GM12878 (cell line): Measurements from ENCODE around the gene PPP1R2. TPM values are rescaled to one million over a fixed set of nuclear protein-coding genes. Genes with fewer than 3 reads are reported as not detected.

Experiments
- ATAC-seq: fragments of 200-7000 bp; cut with Tn5 transposase; 3 replicates; pipeline ENCODE4 v1.9.1; 2020; ENCODE audit warnings: mild to moderate bottlenecking, moderate library complexity
- BruUV-seq: library from RNA; stranded (reverse); fragments of 400-500 nt; replicated peaks from 2 replicates; lab custom pipeline; 2021; lab: Mats Ljungman, UMichigan
- CTCF ChIA-PET: fragments of 300-600 bp; sonication (Branson Sonifier 250); formaldehyde crosslinking; extraction: SDS; loops from one replicate; lab custom pipeline; 2021; ENCODE audit warnings: inconsistent platforms; lab: Yijun Ruan, JAX
- POLR2A ChIA-PET: fragments of 350-600 bp; formaldehyde crosslinking; extraction: SDS; loops from one replicate; lab custom pipeline; 2021; ENCODE audit warnings: inconsistent platforms; lab: Charles Lee
- RAD21 ChIA-PET: fragments of 300-600 bp; sonication (Branson Sonifier 250); formaldehyde crosslinking; loops from one replicate; lab custom pipeline; 2023; ENCODE audit warnings: antibody characterized with exemption; ENCODE audit not compliant: unreplicated experiment; lab: Charles Lee
- SMC1A ChIA-PET: fragments of 300-600 bp; sonication (Branson Sonifier 250); formaldehyde crosslinking; loops from one replicate; lab custom pipeline; 2023; ENCODE audit not compliant: unreplicated experiment, uncharacterized antibody; lab: Charles Lee
- DNase-seq: peaks from one replicate; pipeline ENCODE4 v3.0.0-alpha.2; 2011; ENCODE audit warnings: low read depth, low spot score
- FAIRE-seq: peaks from 3 replicates; lab custom pipeline; 2011; peaks lifted over from hg19 to GRCh38; lab: Jason Lieb, UNC
- H2AFZ ChIP-seq: 2 replicates; pipeline ENCODE4 v1.6.0; 2011; ENCODE audit warnings: low read depth, low read length, control low read depth; ENCODE audit not compliant: control insufficient read depth
- H3K27ac ChIP-seq: 2 replicates; pipeline ENCODE4 v1.5.1; 2011; ENCODE audit warnings: control low read depth; ENCODE audit not compliant: control insufficient read depth, insufficient read depth
- H3K27me3 ChIP-seq, 2 experiments: replicated peaks in 1 of 2; 2 replicates each; pipeline versions ENCODE4 v1.6.0 to v1.6.1; 2011; ENCODE audit warnings: low read length in 1 of 2; ENCODE audit not compliant: control insufficient read depth in 2 of 2, insufficient read depth in 2 of 2
- H3K36me3 ChIP-seq, 2 experiments: 2 replicates each; pipeline ENCODE4 v1.5.1; 2011; ENCODE audit warnings: low read length in 1 of 2; ENCODE audit not compliant: control insufficient read depth in 2 of 2, insufficient read depth in 2 of 2
- H3K4me1 ChIP-seq: 2 replicates; pipeline ENCODE4 v1.6.1; 2011; ENCODE audit warnings: mild to moderate bottlenecking, low read length, moderate library complexity, mixed read lengths; ENCODE audit not compliant: control insufficient read depth, insufficient read depth
- H3K4me2 ChIP-seq: 2 replicates; pipeline ENCODE4 v1.6.0; 2011; ENCODE audit warnings: control low read depth; ENCODE audit not compliant: control insufficient read depth, insufficient read depth
- H3K4me3 ChIP-seq: fragments of 200-600 bp; sonication (generic); 2 replicates; pipeline ENCODE4 v1.5.1; 2016
- H3K79me2 ChIP-seq: 2 replicates; pipeline ENCODE4 v1.6.0; 2011; ENCODE audit warnings: low read length; ENCODE audit not compliant: control insufficient read depth, insufficient read depth
- H3K9ac ChIP-seq: 2 replicates; pipeline ENCODE4 v1.8.0; 2011; ENCODE audit warnings: low read length, control low read depth, mixed read lengths; ENCODE audit not compliant: control insufficient read depth, insufficient read depth
- H3K9me3 ChIP-seq: replicated peaks from 3 replicates; pipeline ENCODE4 v1.5.1; 2011; ENCODE audit warnings: mild to moderate bottlenecking, low read length; ENCODE audit not compliant: control insufficient read depth, insufficient read depth
- H4K20me1 ChIP-seq: 2 replicates; pipeline ENCODE4 v1.6.0; 2011; ENCODE audit not compliant: control insufficient read depth, insufficient read depth
- ASH2L ChIP-seq: fragments of 300-600, 200-600 bp; sonication (generic); IDR thresholded peaks from 2 replicates; pipeline ENCODE4 v1.6.1; 2017; ENCODE audit warnings: low read depth, mild to moderate bottlenecking, borderline replicate concordance
- CUX1 ChIP-seq: IDR thresholded peaks from 2 replicates; pipeline ENCODE4 v1.6.1; 2012; ENCODE audit warnings: improper control_type of control experiment, low read depth, low read length; ENCODE audit not compliant: insufficient replicate concordance
- EGR1 ChIP-seq, 2 experiments: IDR thresholded peaks; 1 replicate in 1 of 2; 2 replicates in 1 of 2; pipeline ENCODE4 v1.6.1; 2011 to 2012; ENCODE audit warnings: low read depth in 2 of 2, low read length in 2 of 2, borderline replicate concordance in 1 of 2, mild to moderate bottlenecking in 1 of 2, moderate library complexity in 1 of 2
- FOS ChIP-seq: IDR thresholded peaks from 3 replicates; pipeline ENCODE4 v1.6.1; 2011; ENCODE audit warnings: borderline replicate concordance; ENCODE audit not compliant: insufficient read length; ENCODE audit errors: extremely low read depth
- HDAC6 ChIP-seq: fragments of 200-600 bp; sonication (generic); IDR thresholded peaks from one replicate; pipeline ENCODE4 v1.8.0; 2017; ENCODE audit warnings: antibody characterized with exemption; ENCODE audit not compliant: unreplicated experiment
- MTA2 ChIP-seq: fragments of 450-650 bp; IDR thresholded peaks from 2 replicates; pipeline ENCODE4 v1.6.1; 2016; ENCODE audit warnings: low read depth, mild to moderate bottlenecking, moderate library complexity
- NR2C1 ChIP-seq: fragments of 450-650 bp; IDR thresholded peaks from 2 replicates; pipeline ENCODE4 v1.6.1; 2017; ENCODE audit warnings: antibody characterized with exemption, mild to moderate bottlenecking, moderate library complexity
- POLR2AphosphoS5 ChIP-seq: IDR thresholded peaks from 2 replicates; pipeline ENCODE4 v1.6.1; 2011; ENCODE audit warnings: mild to moderate bottlenecking, low read length, inconsistent platforms
- SREBF1 ChIP-seq: IDR thresholded peaks from 2 replicates; pipeline ENCODE4 v1.6.1; 2012; ENCODE audit warnings: mild to moderate bottlenecking, low read length
- SUPT20H ChIP-seq: IDR thresholded peaks from 2 replicates; pipeline ENCODE4 v1.6.1; 2011; ENCODE audit warnings: low read depth, mild to moderate bottlenecking, low read length, moderate library complexity, borderline replicate concordance; ENCODE audit not compliant: control insufficient read depth
- YY1 ChIP-seq: IDR thresholded peaks from 2 replicates; pipeline ENCODE4 v1.6.1; 2011; ENCODE audit warnings: low read depth, mild to moderate bottlenecking, low read length
- ZNF24 ChIP-seq: fragments of 450-650 bp; IDR thresholded peaks from 2 replicates; pipeline ENCODE4 v1.6.1; 2017; ENCODE audit warnings: antibody characterized with exemption, mild to moderate bottlenecking
- WGBS: methylation state at CpG from one replicate; pipeline ENCODE4 v1.1.6; 2016; ENCODE audit warnings: low lambda C conversion rate; ENCODE audit not compliant: insufficient replicate concordance, insufficient coverage; ENCODE audit errors: missing lambda C conversion rate; 5-methylcytosine and 5-hydroxymethylcytosine counted together
- in situ Hi-C: fragments of 300-500 bp; cut with MboI; formaldehyde crosslinking; loops from 9 replicates; pipeline ENCODE4 v1.14.3; 2018; ENCODE audit warnings: mixed read lengths
- intact Hi-C: fragments of 100-400 bp; cut with micrococcal nuclease; formaldehyde crosslinking; loops from one replicate; pipeline ENCODE4 v1.14.2; 2022; ENCODE audit not compliant: unreplicated experiment
- polyA plus RNA-seq, 11 experiments: library from polyadenylated mRNA; depleted of rRNA in 4 of 11; unstranded in 6 of 11; stranded (reverse) in 5 of 11; fragments of >200 nt; fragmentation: Nextera tagmentation in 4 of 11; fragmentation: Illumina TruSeq in 1 of 11; extraction: Ambion mirVana in 4 of 11; extraction: Trizol in 1 of 11; gene quantifications; 1 replicate in 1 of 11; 2 replicates in 10 of 11; pipeline versions ENCODE4 v1.2.1 to v1.2.3, GENCODE V29; 2011 to 2016; ENCODE audit warnings: inconsistent platforms in 2 of 11, missing spikeins in 2 of 11, low read depth in 1 of 11
- total RNA-seq, 4 experiments: library from RNA; depleted of rRNA in 3 of 4; stranded (reverse); fragments of >200 nt in 3 of 4; fragmentation: Illumina TruSeq in 1 of 4; extraction: Trizol in 1 of 4; gene quantifications; 2 replicates each; pipeline versions ENCODE4 v1.2.1 to v1.2.3, GENCODE V29; 2013 to 2021

The PPP1R2 gene
- total and polyA plus RNA-seq, 10 of the 15 experiments (the other 5 are each of a cell fraction or from before 2014, with no cell fraction given) = 10.5 to 116 (median 46.9) TPM

GRCh38 chr3:195511136-195511535 is 32.0 kb downstream of the PPP1R2 start (continued):
- no peak for TF ChIP-seq CUX1
- no peak for TF ChIP-seq ZNF24
- no peak for TF ChIP-seq FOS
- TF ChIP-seq HDAC6 = no peak

DNA sequence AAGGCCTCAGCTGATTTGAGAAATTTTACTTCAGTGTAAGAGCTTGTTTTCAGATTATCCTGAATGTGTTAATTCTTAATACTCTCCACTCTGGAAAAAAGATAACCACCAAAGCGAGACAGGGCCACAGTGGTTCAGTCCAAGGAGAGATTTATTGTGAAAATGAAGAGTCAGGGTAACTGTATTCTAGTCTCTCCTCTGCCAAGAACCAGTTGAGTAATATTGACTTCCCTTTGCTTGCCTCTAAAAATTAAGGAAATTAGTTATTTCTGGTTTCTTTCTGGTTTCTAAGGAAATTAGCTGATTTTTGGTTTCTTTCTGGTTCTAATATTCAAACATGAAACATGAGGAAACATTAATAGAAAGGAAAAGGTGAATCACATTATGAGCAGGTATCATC is 34.9 kb downstream of the PPP1R2 start:
- no peak overlapping the region for H3K9ac ChIP-seq
- no peak for TF ChIP-seq SREBF1
- TF ChIP-seq POLR2AphosphoS5 = no peak
- TF ChIP-seq ASH2L = no peak
- TF ChIP-seq EGR1 (IDR thresholded peaks at IDR 0.05; ENCODE audit: borderline replicate concordance in 1 of 2, low read depth in 2 of 2, low read length in 2 of 2) = no peak
- TF ChIP-seq CUX1 = no peak
- no peak for TF ChIP-seq NR2C1
- TF ChIP-seq SUPT20H = no peak
- TF ChIP-seq YY1 = no peak
- no peak for TF ChIP-seq MTA2

More for the DNA sequence above, 34.9 kb downstream of the PPP1R2 start:
- no peak overlapping the region for H3K4me2 ChIP-seq
- peaks cover 0 to 9% of the 10 kb centered on the region in 2 experiments; a peak in 3 of 4 replicates for H3K36me3 ChIP-seq
- intact Hi-C loops = no loop called here
- ATAC-seq (no peak), FAIRE-seq (no peak), DNase-seq (no peak)
- RAD21 ChIA-PET = interaction anchor here (0.6 to 1.9 kb wide), 2 partner anchors 114 to 237 kb away, joined by 3 to 5 read pairs; partner anchors contain the start of gene XXYLT1
- no peaks in the 10 kb centered on the region for H3K4me1 ChIP-seq
- in situ Hi-C loops = no loop called here
- no peaks in the 10 kb centered on the region for H4K20me1 ChIP-seq
- H3K9me3 ChIP-seq = no peaks in the 10 kb centered on the region
- 95% methylated on average over 1 of the region's 1 CpG for WGBS
- no TSS peak for BruUV-seq
- no peaks in the 10 kb centered on the region for H3K27me3 ChIP-seq
- H3K79me2 ChIP-seq = no peaks in the 10 kb centered on the region
- SMC1A ChIA-PET = interaction anchor here (0.8 to 3.1 kb wide), 3 partner anchors 14 to 238 kb away, joined by 3 to 13 read pairs (median 4); no protein-coding TSS in a partner anchor
- POLR2A ChIA-PET = interaction anchor here (0.6 kb wide), 1 partner anchor 835 kb away, joined by 5 read pairs; no protein-coding TSS in a partner anchor
- no peak overlapping the region for H3K4me3 ChIP-seq
- H2AFZ ChIP-seq = no peak overlapping the region
- CTCF ChIA-PET = interaction anchor here (6.1 kb wide), 1 partner anchor 238 kb away, joined by 37 read pairs; the partner anchor contains the start of gene XXYLT1
- H3K27ac ChIP-seq = no peak overlapping the region
